Posterior vena cava (tissue), 2 donors: ENCODE data around the gene PDZD4. TPM values are rescaled to one million over a fixed set of nuclear protein-coding genes. Genes with fewer than 3 reads are reported as not detected.

Experiments
- DNase-seq: peaks from one replicate; pipeline ENCODE4 v3.0.0-alpha.2; 2020; ENCODE audit warnings: low spot score
- intact Hi-C, 2 donors: fragments of 100-400 bp; cut with DNase I; formaldehyde crosslinking; loops; one replicate each; pipeline versions ENCODE4 v1.14.1 to v1.14.2; 2022 to 2023
- total RNA-seq, 2 donors: library from RNA; stranded (reverse); fragmentation: NEBNext Ultra II Directional; extraction: Animal tissue kit (Norgen Biotek cat#: 25700); gene quantifications; one replicate each; pipeline ENCODE4 v1.2.1, GENCODE V29; 2021
- donor health status: DM: yes; HTN: yes; CAD: no.
- donor health status: DM: yes; HTN: yes; CAD: no.

The PDZD4 gene
- total RNA-seq, 2 donors from 2014 or later: 21.0 to 22.9 TPM

GRCh38 chrX:153851981-153852380, 21.6 kb upstream of the PDZD4 start:
- intact Hi-C loops: no loop called here
- DNase-seq: no peak

- intact Hi-C loops: no loop called here
- no peak for DNase-seq
These were observed 18.0 kb upstream of the PDZD4 start for GRCh38 chrX:153848325-153848724.

- intact Hi-C loops: no loop called here
These were observed 15.5 kb upstream of the PDZD4 start for GRCh38 chrX:153845842-153846241.

GRCh38 chrX:153845195-153845594, 14.9 kb upstream of the PDZD4 start:
- intact Hi-C loops: no loop called here
- no peak for DNase-seq

More at GRCh38 chrX:153845842-153846241, 15.5 kb upstream of the PDZD4 start:
- DNase-seq: no peak

GRCh38 chrX:153844509-153845082, 14.3 kb upstream of the PDZD4 start:
- no peak for DNase-seq
- intact Hi-C loops: no loop called here

- no peak for DNase-seq
- intact Hi-C loops: no loop called here
These were observed 6.6 kb upstream of the PDZD4 start for GRCh38 chrX:153836921-153837320.

- DNase-seq: no peak
- intact Hi-C loops: no loop called here
These were observed 2.4 kb upstream of the PDZD4 start for GRCh38 chrX:153832728-153833127.

GRCh38 chrX:153831429-153832150, 1.2 kb upstream of the PDZD4 start:
- no peak for DNase-seq
- intact Hi-C loops: no loop called here

- intact Hi-C loops: no loop called here
- DNase-seq: peak; percentile 55
These were observed 490 bp upstream of the PDZD4 start for GRCh38 chrX:153830640-153831428.

- intact Hi-C loops: no loop called here
- DNase-seq: no peak
These were observed 870 bp downstream of the PDZD4 start for GRCh38 chrX:153829549-153829798.

GRCh38 chrX:153828723-153829548, 1.4 kb downstream of the PDZD4 start:
- DNase-seq: no peak
- intact Hi-C loops: no loop called here

GRCh38 chrX:153828308-153828707, 2.0 kb downstream of the PDZD4 start:
- DNase-seq: no peak
- intact Hi-C loops: no loop called here

- intact Hi-C loops: no loop called here
These were observed 2.4 kb downstream of the PDZD4 start for GRCh38 chrX:153827903-153828302.

GRCh38 chrX:153827016-153827415, 3.3 kb downstream of the PDZD4 start:
- intact Hi-C loops: no loop called here
- no peak for DNase-seq

More at GRCh38 chrX:153827903-153828302, 2.4 kb downstream of the PDZD4 start:
- DNase-seq: peak; percentile 55

- intact Hi-C loops: no loop called here
These were observed 5.3 kb downstream of the PDZD4 start for GRCh38 chrX:153825042-153825441.

GRCh38 chrX:153824348-153824747, 6.0 kb downstream of the PDZD4 start:
- intact Hi-C loops: no loop called here
- DNase-seq: no peak

More at GRCh38 chrX:153825042-153825441, 5.3 kb downstream of the PDZD4 start:
- peak; percentile 32 for DNase-seq

GRCh38 chrX:153821066-153821465, 9.3 kb downstream of the PDZD4 start:
- intact Hi-C loops: no loop called here
- DNase-seq: peak; percentile 12

- intact Hi-C loops: no loop called here
- peak; percentile 50 for DNase-seq
These were observed 9.7 kb downstream of the PDZD4 start for GRCh38 chrX:153820601-153821000.

- DNase-seq: no peak
- intact Hi-C loops: no loop called here
These were observed 10.8 kb downstream of the PDZD4 start for GRCh38 chrX:153819384-153820040.
